BJ (cell line): Measurements from ENCODE around the gene PLEKHO2. TPM values are rescaled to one million over a fixed set of nuclear protein-coding genes. Genes with fewer than 3 reads are reported as not detected.

ENCODE experiments used
- CTCF ChIA-PET: fragments of 350-600 bp; formaldehyde crosslinking; extraction: SDS; loops from one replicate; lab custom pipeline; 2021; ENCODE audit warnings: antibody characterized with exemption, inconsistent platforms; lab: Yijun Ruan, JAX
- POLR2A ChIA-PET: fragments of 300-600 bp; sonication (Branson Sonifier 250); formaldehyde crosslinking; extraction: SDS; loops from one replicate; lab custom pipeline; 2021; ENCODE audit warnings: antibody characterized with exemption; lab: Charles Lee
- DNase-seq: peaks from one replicate; pipeline ENCODE4 v3.0.0-alpha.2; 2011; ENCODE audit warnings: low read depth
- H3K27me3 ChIP-seq: 2 replicates; pipeline ENCODE4 v1.6.0; 2011; ENCODE audit warnings: low read length; ENCODE audit not compliant: control insufficient read depth, insufficient read depth
- H3K36me3 ChIP-seq: 2 replicates; pipeline ENCODE4 v1.5.1; 2011; ENCODE audit warnings: low read length; ENCODE audit not compliant: control insufficient read depth, insufficient read depth
- H3K4me3 ChIP-seq: 2 replicates; pipeline ENCODE4 v1.5.1; 2011; ENCODE audit warnings: low read depth, mild to moderate bottlenecking, control low read depth, low read length
- polyA plus RNA-seq: library from polyadenylated mRNA; depleted of rRNA; stranded (reverse); fragments of >200 nt; gene quantifications from 2 replicates; pipeline ENCODE4 v1.2.3, GENCODE V29; 2011
- TF ChIP-seq, protein P1 (sequence below): IDR thresholded peaks from 2 replicates; pipeline ENCODE4 v1.5.1; 2011; ENCODE audit warnings: low read depth, mild to moderate bottlenecking, control low read depth, inconsistent platforms, low read length, moderate library complexity; ENCODE audit not compliant: insufficient read depth

PLEKHO2 gene
- polyA plus RNA-seq, 1 experiment, result 33.6 TPM

DNA sequence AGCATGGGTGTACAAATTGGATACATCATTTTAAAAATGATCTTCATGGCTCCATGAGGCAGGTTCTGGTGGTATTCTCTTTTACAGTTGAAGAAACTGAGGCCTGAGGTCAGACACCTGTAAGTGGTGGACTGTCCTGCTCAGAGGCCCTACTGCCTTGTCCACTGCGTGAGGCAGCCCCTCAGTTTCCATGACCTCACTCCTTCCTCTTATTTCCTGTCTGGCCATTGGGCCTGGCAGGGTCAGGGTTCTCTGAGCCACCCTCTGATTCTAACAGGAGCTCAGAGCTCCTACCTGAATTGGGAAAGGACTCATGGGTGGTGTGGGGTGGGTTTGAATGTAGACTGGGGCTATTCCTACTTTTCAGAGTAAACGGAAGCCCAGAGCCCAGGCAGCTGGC lies 17.5 kb downstream of the PLEKHO2 start:
- no peaks in the 10 kb centered on the region for H3K27me3 ChIP-seq
- DNase-seq, result no peak
- ChIA-PET CTCF (no interaction called here), POLR2A (no interaction called here)
- H3K36me3 ChIP-seq, result peaks cover 32% of the 10 kb centered on the region
- TF ChIP-seq, protein P1, sequence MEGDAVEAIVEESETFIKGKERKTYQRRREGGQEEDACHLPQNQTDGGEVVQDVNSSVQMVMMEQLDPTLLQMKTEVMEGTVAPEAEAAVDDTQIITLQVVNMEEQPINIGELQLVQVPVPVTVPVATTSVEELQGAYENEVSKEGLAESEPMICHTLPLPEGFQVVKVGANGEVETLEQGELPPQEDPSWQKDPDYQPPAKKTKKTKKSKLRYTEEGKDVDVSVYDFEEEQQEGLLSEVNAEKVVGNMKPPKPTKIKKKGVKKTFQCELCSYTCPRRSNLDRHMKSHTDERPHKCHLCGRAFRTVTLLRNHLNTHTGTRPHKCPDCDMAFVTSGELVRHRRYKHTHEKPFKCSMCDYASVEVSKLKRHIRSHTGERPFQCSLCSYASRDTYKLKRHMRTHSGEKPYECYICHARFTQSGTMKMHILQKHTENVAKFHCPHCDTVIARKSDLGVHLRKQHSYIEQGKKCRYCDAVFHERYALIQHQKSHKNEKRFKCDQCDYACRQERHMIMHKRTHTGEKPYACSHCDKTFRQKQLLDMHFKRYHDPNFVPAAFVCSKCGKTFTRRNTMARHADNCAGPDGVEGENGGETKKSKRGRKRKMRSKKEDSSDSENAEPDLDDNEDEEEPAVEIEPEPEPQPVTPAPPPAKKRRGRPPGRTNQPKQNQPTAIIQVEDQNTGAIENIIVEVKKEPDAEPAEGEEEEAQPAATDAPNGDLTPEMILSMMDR, result no peak
- H3K4me3 ChIP-seq, result no peak overlapping the region

DNA sequence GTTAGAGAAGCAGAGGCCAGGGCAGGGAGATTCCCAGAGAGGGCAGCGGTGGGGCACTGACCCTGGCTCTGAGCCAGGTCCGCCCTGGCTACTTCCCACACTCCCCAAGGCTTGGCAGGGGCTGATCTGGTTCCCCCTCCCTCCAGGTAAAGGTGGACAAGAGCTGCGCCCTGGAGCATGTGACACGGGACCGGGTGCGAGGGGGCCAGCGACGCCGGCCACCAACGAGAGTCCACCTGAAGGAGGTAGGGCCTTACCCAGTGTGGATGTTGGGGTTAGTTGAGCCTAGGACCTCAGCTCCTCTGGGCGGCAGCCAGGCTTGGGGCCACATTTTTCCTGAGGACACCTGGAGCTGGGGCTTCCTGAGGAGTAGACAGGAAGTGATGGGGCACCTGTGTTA lies 19.6 kb downstream of the PLEKHO2 start:
- peaks cover 22% of the 10 kb centered on the region for H3K36me3 ChIP-seq

DNA sequence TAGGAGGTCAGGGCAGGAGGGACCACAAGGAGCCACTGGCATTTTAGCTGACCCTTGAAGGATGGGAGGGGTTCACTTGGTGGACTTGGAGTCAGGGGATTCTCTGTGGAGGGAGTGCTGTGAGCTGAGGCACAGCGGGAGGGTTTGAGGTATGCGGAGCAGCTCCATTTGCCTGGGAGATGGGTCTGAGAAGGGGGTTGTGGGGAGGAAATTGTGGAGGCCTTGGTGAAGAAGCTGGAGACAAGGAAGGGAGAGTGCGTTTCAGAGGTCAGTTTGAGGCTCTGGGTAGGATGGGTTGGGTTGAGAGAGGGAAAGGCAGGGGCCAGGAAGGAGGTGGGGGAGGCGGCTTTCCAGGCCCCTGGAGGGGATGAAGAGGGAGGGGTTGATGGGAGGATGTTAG lies 20.2 kb downstream of the PLEKHO2 start:
- Histone ChIP-seq H3K36me3 (peaks cover 20% of the 10 kb centered on the region), H3K4me3 (no peak overlapping the region), H3K27me3 (no peaks in the 10 kb centered on the region)
- CTCF ChIA-PET, result no interaction called here
- no peak for DNase-seq
- POLR2A ChIA-PET, result no interaction called here
- TF ChIP-seq, protein P1, result no peak

More for the DNA sequence above, 19.6 kb downstream of the PLEKHO2 start:
- POLR2A ChIA-PET, result no interaction called here
- CTCF ChIA-PET, result no interaction called here
- no peak for DNase-seq
- Histone ChIP-seq H3K27me3 (no peaks in the 10 kb centered on the region), H3K4me3 (no peak overlapping the region)
- TF ChIP-seq, protein P1, result no peak

DNA sequence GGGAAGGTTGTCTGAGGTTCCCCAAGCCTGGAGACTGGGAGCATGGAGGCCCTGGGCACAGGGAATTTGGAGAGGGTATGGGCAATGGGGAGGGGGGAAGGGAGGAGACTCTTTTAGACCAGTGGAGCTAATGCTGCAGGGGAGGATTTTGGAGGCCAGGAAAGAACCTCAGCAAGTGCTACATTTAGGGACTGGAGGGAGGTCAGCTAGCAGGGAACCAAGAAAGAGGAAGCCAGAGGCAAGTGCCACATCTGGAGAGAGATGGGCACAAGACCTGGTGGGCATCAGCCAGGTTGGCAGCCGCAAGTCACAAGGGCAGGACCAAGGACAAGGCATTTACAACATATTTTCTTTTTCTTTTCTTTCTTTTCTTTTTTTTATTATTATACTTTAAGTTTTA lies 20.7 kb downstream of the PLEKHO2 start:
- Histone ChIP-seq H3K4me3 (no peak overlapping the region), H3K27me3 (no peaks in the 10 kb centered on the region), H3K36me3 (peaks cover 20% of the 10 kb centered on the region)
- DNase-seq, result no peak
- CTCF ChIA-PET, result no interaction called here
- TF ChIP-seq, protein P1, result no peak
- POLR2A ChIA-PET, result no interaction called here

DNA sequence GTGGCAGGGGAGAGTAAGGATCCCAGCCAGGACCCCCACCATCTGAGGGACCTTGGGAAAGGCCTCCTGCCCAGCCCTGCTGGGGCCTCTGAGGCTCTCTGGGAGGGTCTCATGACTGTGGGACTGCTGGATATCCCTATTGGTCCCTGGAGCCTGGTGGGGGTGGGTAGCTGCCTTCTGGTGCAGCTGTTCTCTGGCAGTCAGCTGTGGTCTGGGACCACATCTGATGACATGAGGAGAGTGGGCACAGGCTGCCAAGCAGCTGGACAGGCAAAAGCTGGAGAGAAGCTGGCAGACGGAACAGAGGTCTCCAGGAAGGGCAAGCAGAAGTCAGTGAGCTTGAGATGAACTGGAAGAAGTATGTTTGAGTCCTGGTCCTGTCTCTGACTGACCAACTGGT lies 22.4 kb downstream of the PLEKHO2 start:
- TF ChIP-seq, protein P1, result no peak
- DNase-seq, result no peak
- Histone ChIP-seq H3K4me3 (no peak overlapping the region), H3K27me3 (no peaks in the 10 kb centered on the region), H3K36me3 (peaks cover 23% of the 10 kb centered on the region)
- ChIA-PET POLR2A (no interaction called here), CTCF (interaction anchor here (1.1 kb wide), 1 partner anchor 145 kb away, joined by 3 read pairs; no protein-coding TSS in a partner anchor)
